ENCODE data around the gene SMCO1.

Gene SMCO1

GRCh38 chr3:196502775-196503195 is 12.4 kb downstream of the SMCO1 start:
- peak overlapping the region; percentile 85 for H3K27ac ChIP-seq
- no peak for TF ChIP-seq CTCF (IDR thresholded peaks at IDR 0.05; ENCODE audit: low read depth, low read length, missing control alignments)
- in situ Hi-C loops (cut with HindIII; ENCODE audit: low pct_ligation_motif_present, low sequenced_read_pairs): no loop called here
- DNase-seq: peak; percentile 83
- no peaks in the 10 kb centered on the region for H3K36me3 ChIP-seq (replicated peaks)
- no peaks in the 10 kb centered on the region for H3K27me3 ChIP-seq (replicated peaks)
- peak overlapping the region; percentile 81 for H3K4me3 ChIP-seq (ENCODE audit: low read depth, low read length)

- in situ Hi-C loops (cut with HindIII; ENCODE audit: low pct_ligation_motif_present, low sequenced_read_pairs): no loop called here
- Histone ChIP-seq H3K4me3 (ENCODE audit: low read depth, low read length) (peak overlapping the region; percentile 81), H3K36me3 (replicated peaks) (peaks cover 1% of the 10 kb centered on the region), H3K27ac (peak overlapping the region; percentile 85), H3K27me3 (replicated peaks) (no peaks in the 10 kb centered on the region)
- DNase-seq: peak; percentile 32
- no peak for TF ChIP-seq CTCF (IDR thresholded peaks at IDR 0.05; ENCODE audit: low read depth, low read length, missing control alignments)
Measured at GRCh38 chr3:196501316-196502044, 13.7 kb downstream of the SMCO1 start.

- no peak for DNase-seq
- TF ChIP-seq CTCF (IDR thresholded peaks at IDR 0.05; ENCODE audit: low read depth, low read length, missing control alignments): no peak
- Histone ChIP-seq H3K4me3 (ENCODE audit: low read depth, low read length) (peak overlapping the region; percentile 56), H3K27ac (peak overlapping the region; percentile 85), H3K36me3 (replicated peaks) (peaks cover 3% of the 10 kb centered on the region), H3K27me3 (replicated peaks) (no peaks in the 10 kb centered on the region)
- in situ Hi-C loops (cut with HindIII; ENCODE audit: low pct_ligation_motif_present, low sequenced_read_pairs): no loop called here
Measured at GRCh38 chr3:196499807-196500524, 15.2 kb downstream of the SMCO1 start.

- peaks cover 3% of the 10 kb centered on the region for H3K36me3 ChIP-seq (replicated peaks)
- H3K4me3 ChIP-seq (ENCODE audit: low read depth, low read length): no peak overlapping the region
- DNase-seq: peak; percentile 65
- in situ Hi-C loops (cut with HindIII; ENCODE audit: low pct_ligation_motif_present, low sequenced_read_pairs): no loop called here
- TF ChIP-seq CTCF (IDR thresholded peaks at IDR 0.05; ENCODE audit: low read depth, low read length, missing control alignments): no peak
- H3K27me3 ChIP-seq (replicated peaks): no peaks in the 10 kb centered on the region
- peak overlapping the region; percentile 85 for H3K27ac ChIP-seq
Measured at GRCh38 chr3:196499061-196499460, 16.1 kb downstream of the SMCO1 start.

GRCh38 chr3:196498297-196498696 is 16.8 kb downstream of the SMCO1 start:
- Histone ChIP-seq H3K36me3 (replicated peaks) (peaks cover 3% of the 10 kb centered on the region), H3K27me3 (replicated peaks) (no peaks in the 10 kb centered on the region), H3K4me3 (ENCODE audit: low read depth, low read length) (no peak overlapping the region), H3K27ac (peak overlapping the region; percentile 85)
- in situ Hi-C loops (cut with HindIII; ENCODE audit: low pct_ligation_motif_present, low sequenced_read_pairs): no loop called here
- DNase-seq: no peak
- TF ChIP-seq CTCF (IDR thresholded peaks at IDR 0.05; ENCODE audit: low read depth, low read length, missing control alignments): no peak
